H54 (cell line): ENCODE data around the gene DNPH1.

Experiments used
- DNase-seq: peaks from one replicate; pipeline ENCODE4 v3.0.0; 2011; ENCODE audit warnings: low spot score, mixed read lengths; ENCODE audit not compliant: insufficient read length
- FAIRE-seq: peaks from 3 replicates; lab custom pipeline; 2011; peaks lifted over from hg19 to GRCh38; lab: Jason Lieb, UNC
- POLR2A ChIP-seq: IDR thresholded peaks from 2 replicates; pipeline ENCODE4 v1.6.1; 2011; ENCODE audit warnings: low read depth, mild to moderate bottlenecking, low read length

DNPH1 gene

GRCh38 chr6:43269273-43270007 is 40.2 kb upstream of the DNPH1 start:
- FAIRE-seq (no peak), DNase-seq (no peak)
- no peak for TF ChIP-seq POLR2A

DNA sequence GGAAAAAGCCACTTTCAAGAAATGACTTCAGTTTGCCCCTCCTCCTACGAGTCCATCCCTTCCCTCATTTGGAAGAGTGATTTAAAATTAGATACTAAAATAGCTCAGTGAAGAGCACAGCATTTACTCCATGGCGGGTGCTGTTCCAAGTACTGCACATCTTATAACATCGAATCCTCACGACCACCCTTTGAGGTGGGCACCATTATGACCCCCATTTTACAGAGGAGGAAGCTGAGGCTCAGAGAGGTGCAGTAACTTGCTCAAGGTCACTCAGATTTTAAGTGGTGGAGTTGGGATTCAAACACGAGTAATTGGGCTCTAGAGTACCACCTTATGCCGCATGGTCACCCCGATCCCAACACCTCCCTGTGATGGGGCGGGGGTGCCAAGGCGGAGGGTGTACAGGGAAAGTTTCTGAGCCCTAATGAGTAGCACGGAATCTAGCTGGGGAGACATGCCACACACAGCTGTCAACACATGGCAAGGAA is 39.5 kb upstream of the DNPH1 start:
- DNase-seq (no peak), FAIRE-seq (no peak)

GRCh38 chr6:43268355-43268700 is 39.0 kb upstream of the DNPH1 start:
- FAIRE-seq (no peak), DNase-seq (no peak)
- TF ChIP-seq POLR2A, result no peak

More for the DNA sequence above, 39.5 kb upstream of the DNPH1 start:
- TF ChIP-seq POLR2A, result no peak

DNA sequence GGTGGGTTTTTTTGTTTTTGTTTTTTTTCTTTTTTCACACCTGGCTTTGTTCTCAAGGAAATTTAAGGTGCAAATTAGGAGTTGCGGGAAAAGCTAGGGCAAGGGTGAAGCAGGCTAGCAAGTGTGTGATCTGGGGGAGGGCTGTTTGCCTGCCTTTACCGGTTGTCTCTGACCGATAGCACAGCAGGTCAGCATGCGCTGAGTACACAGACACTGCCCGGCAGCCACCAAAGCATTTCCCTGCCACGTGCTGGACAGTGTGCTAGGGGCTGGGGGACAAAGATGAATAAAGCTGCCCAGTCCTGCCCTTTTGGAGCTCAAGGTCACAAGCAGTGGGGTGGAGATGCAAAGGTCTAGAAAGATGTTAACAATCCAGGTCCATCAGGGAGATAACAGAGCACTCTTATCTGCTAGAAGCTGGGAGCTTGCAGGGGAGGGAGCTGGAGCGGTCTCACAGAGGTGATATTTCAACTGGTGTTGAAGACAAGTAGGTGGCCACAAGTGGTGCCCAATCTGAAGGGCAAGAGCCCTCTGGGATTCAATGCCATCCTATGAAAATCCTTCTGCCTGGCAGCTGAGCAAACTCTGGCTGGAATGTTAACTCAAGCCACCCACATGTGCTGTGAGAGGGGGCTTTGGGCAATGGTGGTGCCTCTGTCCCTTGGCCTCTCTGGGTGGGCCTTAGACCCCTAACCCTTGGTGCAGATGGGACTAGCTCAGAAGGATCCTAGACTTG is 38.5 kb upstream of the DNPH1 start:
- no peak for DNase-seq
- no peak for FAIRE-seq
- TF ChIP-seq POLR2A, result no peak

DNA sequence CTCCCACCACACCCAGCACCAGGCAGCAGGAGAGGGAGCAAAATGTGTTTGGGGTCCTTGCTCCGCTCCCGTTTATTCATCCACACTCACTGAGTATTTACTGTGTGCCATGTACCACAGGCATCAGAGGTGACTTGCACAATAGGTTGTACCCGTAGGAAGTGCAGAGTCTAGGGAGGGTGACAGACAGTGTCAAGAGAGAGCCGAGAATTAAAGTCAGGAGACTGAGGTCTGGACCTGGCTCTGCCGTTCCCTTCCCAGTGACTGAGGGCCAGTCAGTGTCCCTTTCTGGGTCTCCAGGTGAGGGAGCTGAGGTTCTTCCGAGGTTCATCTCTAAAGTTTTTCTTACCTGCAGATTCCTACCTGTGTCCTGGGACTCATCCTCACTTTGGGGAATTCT is 36.3 kb upstream of the DNPH1 start:
- FAIRE-seq, result no peak
- no peak for DNase-seq
- TF ChIP-seq POLR2A, result no peak

GRCh38 chr6:43264599-43265145 is 35.4 kb upstream of the DNPH1 start:
- TF ChIP-seq POLR2A, result no peak
- DNase-seq, result no peak
- FAIRE-seq, result no peak

DNA sequence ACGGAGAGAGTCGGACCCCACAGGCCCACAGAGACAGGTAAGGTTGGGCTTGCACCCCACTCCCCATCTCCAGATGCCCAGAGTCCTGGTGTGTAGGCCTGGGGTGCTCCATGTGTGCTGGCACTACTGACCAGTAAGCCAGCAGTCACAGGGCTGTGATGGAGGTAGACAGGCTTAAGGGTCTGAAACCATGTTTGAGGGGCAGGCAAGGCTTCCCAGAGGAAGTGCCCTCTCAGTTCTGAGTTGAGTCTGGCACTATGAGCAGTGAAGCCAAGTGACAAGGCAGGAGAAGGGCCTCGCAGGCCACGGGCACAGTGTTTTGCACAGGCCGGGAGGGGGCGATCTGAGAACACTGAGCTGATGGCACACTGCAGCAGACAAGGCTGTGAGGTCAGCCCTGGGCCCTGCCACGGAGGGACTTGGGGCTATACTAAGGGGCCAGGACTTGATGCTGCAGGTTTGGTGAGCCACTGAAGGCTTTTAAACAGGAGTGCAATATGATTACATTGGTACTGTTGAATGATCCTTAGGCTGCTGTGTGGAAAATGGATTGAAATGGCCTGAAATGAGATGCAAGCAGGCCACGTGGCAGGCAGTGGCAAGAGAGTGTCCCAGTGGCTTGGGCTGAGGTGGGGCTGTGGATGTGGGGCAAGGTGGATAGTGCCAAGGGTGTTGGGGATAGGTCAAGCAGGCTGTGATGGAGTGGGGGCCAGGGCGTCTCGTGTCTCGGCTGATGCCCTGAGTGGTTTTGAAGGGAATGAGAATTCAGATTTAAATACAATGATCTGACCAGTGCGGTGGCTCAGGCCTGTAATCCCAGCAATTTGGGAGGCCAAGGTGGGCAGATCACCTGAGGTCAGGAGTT is 34.3 kb upstream of the DNPH1 start:
- FAIRE-seq, result peak; percentile 70
- TF ChIP-seq POLR2A, result no peak
- DNase-seq, result peak; percentile 95

DNA sequence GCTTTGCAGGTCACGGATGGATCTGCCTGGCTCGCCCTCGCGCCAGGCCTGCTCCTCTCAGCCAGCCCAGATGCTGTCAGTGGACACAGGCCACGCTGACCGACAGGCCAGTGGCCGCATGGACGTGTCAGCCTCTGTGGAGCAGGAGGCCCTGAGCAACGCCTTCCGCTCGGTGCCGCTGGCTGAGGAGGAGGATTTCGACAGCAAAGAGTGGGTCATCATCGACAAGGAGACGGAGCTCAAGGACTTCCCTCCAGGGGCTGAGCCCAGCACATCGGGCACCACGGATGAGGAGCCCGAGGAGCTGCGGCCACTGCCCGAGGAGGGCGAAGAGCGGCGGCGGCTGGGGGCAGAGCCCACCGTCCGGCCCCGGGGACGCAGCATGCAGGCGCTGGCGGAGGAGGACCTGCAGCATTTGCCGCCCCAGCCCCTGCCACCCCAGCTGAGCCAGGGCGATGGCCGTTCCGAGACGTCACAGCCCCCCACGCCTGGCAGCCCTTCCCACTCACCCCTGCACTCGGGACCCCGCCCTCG is 33.6 kb upstream of the DNPH1 start:
- FAIRE-seq, result no peak
- no peak for TF ChIP-seq POLR2A
- DNase-seq, result no peak

DNA sequence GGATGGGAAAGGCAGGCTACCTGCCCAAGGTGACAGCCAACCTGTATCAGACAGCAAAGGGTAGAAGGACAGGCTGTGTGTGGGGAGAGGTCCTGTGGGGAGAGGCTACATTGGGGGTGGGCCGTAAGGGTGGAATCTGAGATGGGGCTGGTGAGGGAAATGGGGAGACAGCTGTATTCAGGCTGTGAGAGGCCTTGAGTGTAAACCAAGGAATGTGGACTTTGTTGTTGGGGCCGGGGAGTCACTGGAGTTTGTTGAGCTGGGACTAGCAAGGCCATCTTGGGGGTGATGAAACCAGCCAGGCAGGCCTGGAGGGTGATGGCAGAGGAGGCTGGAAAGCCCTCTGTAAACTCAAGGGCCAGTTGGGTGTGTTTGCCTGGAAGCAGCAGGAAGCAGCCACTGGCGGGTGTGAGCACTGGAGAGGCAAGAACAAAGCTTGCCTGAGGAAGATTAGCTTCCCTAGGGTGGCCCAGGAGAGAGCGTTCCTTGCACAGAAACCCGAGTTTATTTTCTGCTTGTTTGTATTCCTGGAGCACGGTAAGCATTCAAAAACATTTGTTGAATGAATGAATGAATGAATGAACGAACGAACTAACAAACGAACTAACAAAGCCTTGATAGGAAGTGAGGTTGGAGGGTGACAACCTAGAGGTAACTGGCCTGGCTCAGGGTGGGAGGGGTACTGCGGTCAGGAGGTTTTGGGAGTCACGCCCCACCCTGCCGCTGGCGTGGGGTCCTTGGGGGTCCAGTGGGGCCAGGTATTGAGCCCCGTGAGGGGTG is 32.9 kb upstream of the DNPH1 start:
- no peak for FAIRE-seq
- TF ChIP-seq POLR2A, result no peak
- no peak for DNase-seq

DNA sequence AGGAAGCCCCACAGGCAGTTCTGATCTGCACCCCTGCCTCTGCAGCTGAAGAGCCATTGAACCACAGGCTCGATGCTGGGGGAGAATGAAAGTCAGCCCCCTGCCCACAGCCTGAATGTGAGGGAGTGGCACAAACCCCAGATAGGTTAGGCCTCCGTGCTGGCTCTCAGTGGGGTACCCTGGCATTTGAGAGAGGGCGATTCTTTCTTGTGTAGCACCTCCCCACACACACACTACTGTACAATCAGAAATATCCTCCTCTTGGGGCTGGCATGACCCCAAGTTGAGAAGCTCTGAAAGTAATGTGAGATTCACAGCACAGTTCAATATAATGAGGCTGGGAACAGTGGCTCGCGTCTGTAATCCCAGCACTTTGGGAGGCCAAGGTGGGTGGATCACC is 31.9 kb upstream of the DNPH1 start:
- no peak for FAIRE-seq
- no peak for TF ChIP-seq POLR2A
- DNase-seq, result no peak

GRCh38 chr6:43260791-43261190 is 31.5 kb upstream of the DNPH1 start:
- no peak for FAIRE-seq
- TF ChIP-seq POLR2A, result no peak
- DNase-seq, result no peak

GRCh38 chr6:43258807-43259686 is 29.8 kb upstream of the DNPH1 start:
- no peak for FAIRE-seq
- no peak for DNase-seq
- no peak for TF ChIP-seq POLR2A
